GM21390 (cell line): ENCODE results near the gene SH2D2A.

Source experiments
- ATAC-seq: cut with Tn5 transposase; IDR thresholded peaks from one replicate; pipeline ENCODE4 v1.9.1; 2021; ENCODE audit not compliant: unreplicated experiment

SH2D2A gene

DNA sequence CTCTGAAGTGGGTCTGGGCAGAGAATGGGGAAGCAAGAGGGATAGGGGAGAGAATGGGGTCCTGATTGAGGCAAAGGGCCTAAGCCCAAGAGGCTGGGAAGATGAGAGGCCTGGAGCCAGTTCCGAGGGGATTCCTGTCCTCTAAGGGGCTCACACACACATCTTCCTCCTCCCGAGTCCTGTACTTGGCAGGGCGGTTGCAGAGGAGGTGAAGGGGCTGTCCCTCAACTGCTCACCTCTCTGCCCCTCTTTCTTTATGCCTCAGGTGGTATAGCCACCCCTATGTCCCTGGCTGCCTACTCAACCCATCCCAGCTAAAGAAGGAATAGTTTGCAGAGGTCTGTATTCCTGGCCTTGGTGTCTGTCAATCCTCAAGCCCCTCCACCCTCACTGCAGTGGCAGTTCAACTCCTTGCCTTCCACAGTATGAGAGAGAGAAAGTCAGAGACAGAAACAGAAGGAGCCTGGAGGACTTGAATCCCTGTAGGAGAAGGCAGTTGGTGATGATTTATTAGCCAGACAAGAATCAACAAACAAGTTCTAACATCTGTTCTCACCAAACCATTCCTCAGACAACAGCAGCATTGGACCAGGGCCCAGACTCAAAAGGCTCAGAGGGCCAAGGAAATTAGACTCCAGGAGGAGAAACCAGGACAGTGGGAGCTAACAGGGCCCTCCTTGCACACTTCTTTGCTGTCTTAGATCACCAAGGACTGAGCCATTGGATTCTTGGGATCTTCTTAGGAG lies 10.7 kb downstream of the SH2D2A start:
- ATAC-seq: no peak

DNA sequence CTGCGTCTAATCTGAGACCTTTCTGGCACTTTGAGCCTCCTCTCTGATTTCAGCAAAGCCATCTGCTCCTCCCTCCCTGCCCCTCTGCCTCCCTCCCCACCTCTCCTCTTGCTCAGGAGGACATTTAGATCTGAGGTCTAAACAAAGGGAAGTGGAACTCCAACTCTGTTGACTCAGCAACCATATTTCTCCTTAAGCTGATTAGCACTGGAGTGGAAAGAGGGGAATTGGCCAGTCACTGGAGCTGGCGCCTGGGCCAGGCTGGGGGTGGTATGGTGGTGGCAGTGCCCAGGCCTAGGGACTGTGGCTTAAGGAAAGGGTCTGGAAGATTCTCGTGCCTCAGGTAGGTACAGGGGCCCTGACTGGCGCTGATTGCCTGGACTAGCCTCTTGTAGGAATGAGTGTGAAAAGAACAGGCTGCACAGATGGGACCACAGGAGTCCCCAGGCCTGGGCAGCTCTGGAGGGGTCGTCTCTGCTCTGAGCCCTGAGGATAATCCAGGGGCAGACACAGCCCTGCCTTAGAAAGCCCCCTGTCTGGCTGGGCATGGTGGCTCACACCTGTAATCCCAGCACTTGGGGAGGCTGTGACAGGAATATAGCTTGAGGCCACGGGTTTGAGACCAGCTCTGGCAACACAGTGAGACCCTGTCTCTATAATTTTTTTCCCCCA lies 11.9 kb downstream of the SH2D2A start:
- ATAC-seq: no peak

DNA sequence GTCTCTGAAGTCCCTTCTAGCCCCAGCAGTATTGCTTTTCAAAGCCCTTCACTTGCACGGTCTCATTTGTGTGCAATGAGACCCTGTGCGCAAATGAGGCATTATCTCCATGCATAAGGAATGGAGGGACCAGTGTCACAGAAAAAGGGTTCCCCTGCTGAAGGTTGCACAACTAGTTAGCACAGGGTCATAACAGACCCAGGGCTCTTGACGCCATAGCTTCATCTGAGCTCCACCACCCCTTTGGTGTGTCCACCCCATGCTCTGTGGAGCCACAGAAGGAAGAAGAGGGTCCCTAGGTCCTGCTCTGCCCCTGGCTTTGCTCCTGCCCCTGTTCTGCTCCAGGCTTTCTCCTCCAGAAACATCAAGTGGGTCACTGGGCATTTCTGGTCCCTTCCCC lies 12.6 kb downstream of the SH2D2A start:
- ATAC-seq: no peak

DNA sequence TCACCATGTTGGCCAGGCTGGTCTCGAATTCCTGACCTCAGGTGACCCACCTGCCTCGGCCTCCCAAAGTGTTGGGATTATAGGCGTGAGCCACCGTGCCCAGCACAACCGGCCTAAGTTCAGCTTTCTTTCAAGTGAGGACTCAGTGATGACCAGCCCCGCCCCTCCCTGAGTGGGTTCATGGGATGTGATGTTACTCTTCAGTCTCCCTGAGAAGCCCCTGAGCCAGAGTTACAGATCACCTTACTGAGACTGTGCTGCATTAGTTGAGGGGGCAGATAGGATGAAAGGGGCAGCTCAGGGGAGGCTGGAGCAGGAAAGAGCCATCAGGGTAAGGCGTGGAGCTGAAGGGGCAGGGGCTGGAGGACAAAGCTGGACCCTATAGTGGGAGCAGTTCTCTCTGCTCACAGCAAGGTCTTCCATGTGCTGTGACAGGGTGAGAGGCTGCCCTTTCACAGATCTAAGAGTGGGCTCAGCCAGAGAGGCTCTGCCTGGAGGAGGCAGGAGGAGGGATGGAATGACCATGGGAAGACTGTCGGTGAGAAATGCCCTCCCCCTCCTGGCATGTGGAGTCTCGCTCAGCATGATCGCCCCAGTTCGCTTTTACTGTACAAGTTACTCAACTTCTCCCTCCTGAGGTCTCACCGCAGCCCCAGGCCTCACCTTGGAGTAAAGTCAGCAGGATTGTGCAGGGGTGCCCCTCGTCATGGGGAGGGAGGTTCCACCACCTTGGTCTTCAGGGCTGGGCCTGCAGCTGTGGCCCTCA lies 13.4 kb downstream of the SH2D2A start:
- no peak for ATAC-seq

DNA sequence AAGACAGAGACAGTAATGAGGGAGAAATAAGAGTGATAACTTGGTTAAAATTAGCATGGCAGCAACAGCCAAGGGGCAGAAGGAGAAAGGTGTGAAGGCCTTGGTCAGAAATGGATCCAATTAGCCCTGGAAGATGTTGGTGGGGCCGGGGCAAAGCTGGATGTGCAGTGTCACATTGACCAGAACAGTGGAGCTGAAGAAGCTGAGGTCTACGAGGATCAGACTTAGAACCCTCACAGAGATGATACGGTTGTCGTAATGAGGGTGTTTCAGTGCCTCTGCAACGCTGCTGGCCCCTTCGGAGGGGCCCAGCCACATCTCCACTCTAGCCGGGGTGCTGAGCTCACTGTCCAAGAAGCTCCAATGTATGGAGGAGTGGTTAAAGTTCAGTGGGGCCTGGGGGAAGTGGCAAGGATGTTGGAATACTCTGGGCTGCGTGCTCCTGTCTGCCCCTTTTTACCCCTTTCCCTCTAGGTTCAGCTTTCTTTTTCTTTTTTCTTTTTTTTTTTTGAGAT lies 14.2 kb downstream of the SH2D2A start:
- ATAC-seq: no peak

DNA sequence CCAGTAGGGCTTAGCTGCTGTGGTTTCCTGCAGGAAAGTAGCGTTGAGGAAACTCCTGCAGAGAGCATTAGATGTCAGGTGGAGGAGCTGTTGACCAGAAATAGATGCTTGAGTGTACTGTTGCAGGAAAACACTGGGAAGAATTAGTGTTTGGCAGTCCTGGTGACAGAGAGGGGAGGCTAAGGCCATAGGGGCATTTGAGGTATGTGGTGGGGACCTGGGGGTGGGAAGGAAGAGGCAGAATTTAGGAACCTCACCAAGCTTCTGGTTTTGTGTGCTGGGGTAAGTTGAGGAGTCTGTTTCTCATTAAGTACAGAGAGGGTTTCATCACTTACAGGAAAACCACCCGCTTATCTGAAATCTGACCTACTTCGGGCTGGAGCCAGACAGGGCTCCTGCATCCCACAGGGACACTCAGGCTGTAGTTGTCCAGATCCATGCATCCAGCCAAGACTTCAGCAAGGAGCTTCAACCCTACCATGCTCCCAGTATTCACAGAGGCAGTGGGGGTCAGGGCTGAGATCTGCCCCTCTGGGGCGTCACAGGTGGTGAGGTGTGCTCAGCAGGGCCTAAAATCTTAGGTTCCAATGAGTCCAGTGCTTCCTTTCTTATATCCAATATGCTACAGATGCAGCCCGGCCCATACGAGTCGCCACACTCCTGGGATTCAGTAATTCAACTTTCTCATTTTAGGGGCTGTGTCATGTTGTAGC lies 15.1 kb downstream of the SH2D2A start:
- no peak for ATAC-seq

DNA sequence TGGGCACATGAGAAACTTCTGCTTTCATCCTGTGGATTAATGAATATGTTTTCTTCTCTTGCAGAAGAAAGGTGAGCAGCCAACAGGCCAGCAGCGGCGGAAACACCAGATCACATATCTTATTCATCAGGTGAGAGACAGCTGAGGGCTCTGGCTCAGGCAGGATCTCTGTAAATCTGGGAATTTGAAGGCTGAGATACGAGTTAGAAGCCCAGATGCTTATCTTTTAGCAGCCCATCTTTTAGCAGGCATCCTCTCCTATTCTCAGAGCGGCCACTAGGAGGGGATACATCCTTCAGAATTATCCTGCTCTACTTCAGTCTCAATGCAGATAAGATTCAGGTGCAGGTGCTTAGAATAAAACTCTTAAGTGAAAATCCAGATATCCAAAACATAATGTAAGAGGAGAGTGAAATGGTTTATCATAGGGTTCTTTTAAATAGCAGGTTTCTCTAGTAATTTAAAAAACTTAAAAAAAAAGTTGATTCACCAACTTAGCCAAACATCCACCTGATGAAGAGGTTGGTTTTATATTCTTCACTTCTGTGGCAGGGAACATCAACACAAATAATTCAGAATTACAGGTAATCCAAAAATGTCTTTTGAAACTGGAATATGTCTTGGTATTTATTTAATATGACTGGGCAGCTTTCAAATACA lies 19.3 kb downstream of the SH2D2A start:
- ATAC-seq: no peak

DNA sequence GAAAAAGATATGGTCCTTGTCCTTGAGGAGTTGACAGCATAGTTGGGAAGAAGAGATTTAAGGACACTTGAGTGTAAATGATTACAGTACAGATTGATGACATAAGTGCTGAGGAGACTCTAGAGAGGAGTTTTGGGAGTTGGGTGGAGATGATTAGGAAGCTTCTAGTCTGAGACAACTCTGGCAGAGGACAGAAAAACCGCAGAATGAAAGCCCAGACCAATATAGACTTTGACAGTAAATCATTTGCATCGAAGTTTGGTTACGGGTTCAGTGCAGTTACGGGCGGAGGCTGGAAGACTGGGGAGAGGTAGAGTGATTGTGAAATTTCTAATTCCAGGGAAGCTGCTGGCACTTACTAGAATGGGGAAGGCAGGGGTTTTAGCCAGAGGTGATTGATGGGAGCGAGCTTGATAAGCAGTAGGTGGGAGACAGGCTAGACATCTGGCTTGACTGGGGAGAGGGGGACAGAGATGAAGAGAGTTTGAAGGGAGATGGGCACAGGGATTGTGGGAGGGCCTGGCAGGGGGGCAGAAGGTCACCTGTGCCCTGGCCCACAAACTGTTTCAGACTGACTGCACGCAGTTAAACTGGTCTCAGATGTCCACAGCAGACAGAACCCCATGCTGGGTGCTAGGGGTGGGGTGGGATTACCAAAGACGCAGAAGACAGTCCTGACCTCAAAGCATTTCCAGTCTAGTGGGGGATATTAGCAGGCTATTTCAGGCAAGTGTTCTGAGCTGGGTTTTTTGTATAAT lies 20.1 kb downstream of the SH2D2A start:
- ATAC-seq: no peak

DNA sequence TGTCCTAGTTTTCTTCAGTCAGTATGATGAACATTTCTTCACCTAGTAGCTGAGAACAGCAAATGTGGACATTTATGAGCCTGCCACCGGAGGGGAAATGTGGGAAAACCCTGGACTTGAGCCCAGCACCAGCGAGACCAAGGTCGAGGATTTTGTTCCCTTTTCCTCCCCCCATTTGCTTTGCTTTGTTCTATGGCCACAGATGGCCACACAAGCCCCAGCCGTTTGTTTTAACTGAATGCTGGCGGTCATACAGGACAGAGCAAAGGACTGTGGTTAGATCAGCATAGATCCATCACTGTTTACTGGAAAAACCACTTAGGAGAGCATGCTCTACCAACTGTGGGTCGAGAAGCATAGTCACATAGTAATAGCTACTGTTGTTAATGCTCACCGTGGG lies 20.9 kb downstream of the SH2D2A start:
- ATAC-seq: no peak

DNA sequence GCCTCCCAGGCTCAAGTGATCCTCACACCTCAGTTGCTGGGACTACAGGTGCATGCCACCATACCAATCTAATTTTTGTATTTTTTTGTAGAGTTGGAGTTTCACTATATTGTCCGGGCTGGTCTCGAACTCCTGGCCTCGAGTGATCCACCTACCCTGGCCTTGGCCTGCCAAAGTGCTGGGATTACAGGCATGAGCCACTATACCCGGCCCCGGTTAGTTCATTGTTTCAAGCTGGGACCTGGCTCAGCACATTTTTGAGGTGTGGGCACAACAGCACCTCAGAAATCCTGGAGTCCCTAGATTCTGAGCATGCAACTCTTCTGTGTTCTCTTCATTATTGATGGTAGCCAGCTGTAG lies 21.3 kb downstream of the SH2D2A start:
- no peak for ATAC-seq

DNA sequence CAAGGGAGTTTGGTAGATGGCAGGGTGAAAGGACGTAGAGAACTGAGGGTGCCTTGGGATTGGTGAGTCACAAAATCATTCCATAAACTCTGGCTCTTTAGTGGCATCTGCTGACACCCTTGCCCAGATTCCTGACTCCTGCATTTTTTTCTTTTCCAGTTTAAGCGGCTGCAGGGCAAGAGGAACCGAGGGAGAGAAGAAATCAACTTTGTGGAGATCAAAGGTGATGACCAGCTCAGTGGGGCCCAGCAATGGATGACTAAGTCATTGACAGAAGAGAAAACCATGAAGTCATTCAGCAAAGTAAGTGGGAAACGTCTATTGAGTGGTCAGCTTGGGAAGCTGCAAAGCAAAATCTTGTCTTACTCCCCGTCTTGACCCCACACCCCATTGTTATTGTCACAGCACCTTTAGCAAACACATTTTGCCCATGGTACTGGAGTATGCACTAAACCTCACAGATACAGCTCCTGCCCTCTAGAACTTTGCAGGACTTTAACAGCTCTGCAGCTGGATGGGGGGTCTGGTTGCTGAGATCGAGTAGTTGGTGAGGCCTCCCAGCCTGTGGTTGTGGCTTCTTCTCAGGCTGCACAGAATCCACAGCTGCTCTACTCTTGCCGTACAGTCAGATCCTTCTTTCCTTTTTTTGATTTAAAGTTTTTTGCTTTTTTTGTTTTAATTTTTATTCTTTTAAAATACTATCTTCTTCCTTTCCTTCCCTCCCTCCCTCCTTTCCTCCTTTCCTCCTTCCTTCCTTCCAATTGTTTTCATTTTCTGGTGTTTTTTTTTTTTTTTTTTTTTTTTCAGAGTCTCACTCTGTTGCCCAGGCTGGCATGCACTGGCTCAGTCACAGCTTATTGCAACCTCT lies 21.9 kb downstream of the SH2D2A start:
- ATAC-seq: no peak

DNA sequence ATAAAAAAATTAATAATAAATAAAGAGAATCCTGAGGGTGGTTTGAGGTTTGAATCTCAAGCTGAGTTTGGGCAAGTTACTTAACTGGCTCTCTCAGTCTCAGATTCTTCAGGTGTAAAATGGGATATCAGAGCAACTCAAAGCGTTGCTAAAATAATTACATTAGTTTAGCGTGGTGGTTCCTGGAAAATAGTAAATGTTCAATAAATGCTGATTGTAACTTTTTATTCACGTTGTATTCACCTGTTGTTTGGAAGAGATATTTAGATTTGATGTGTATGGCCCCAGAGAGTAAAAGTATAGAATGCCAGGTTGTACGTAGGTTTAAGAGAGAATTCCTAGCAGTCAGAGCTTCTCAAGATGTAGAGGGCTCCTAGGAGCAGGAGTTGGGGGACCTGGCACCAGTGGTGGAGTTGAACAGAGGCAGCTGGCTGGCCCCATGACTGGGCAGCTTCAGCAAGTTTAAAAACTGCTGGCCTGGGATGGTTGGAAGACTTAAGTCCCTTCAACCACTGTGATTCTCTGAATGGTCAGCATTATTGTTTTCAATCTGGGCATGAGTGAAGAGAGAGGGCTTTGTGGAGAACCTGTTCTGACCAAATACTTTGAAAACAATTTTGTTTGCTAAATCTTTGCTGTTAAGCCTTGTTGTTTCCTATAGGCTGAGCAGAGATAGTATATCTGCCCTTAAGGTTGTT lies 26.9 kb downstream of the SH2D2A start:
- ATAC-seq: no peak

DNA sequence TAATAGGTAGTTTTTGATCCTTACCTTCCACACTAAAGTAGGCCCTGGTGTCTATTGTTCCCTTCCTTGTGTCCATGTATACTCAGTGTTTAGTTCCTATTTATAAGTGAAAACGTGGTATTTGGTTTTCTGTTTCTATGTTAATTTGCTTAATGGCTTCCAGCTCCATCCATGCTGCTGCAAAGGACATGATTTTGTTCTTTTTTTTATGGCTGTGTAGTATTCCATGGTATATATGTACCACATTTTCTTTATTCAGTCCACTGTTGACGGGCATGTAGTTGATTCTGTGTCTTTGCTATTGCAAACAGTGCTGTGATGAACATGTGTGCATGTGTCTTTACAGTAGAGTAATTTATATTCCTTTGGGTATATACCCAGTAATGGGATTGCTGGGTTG lies 28.5 kb downstream of the SH2D2A start:
- no peak for ATAC-seq

DNA sequence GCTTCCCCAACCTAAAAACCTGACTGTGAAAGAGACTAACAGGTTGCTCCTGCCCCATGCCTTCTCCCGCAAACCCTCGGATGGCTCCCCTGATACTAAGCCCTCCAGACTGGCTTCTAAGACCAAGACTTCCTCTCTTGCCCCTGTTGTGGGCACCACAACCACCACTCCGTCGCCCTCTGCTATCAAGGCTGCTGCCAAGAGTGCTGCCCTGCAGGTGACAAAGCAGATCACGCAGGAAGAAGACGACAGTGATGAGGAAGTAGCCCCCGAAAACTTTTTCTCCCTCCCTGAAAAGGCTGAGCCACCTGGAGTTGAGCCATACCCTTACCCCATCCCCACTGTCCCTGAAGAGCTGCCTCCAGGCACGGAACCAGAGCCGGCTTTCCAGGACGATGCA lies 30.0 kb downstream of the SH2D2A start:
- ATAC-seq: no peak

DNA sequence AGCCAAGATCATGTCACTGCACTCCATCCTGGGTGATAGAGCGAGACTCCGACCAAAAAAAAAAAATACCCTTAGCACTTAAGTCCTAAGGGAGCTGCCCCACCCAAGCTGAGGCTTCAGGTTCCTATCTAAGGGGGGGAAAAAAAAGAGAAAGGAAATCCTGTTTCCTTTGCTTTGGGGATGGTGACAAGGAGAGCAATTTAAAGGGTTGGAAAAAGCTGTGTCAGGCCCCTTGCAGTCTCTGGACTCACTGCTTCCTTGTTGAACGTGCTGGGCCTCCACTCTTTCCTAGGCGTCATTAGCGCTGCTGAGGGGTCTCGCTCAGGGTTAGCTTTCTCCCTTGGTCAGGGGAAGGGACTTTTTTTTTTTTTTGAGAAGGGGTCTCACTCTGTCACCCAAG lies 31.2 kb downstream of the SH2D2A start:
- no peak for ATAC-seq

DNA sequence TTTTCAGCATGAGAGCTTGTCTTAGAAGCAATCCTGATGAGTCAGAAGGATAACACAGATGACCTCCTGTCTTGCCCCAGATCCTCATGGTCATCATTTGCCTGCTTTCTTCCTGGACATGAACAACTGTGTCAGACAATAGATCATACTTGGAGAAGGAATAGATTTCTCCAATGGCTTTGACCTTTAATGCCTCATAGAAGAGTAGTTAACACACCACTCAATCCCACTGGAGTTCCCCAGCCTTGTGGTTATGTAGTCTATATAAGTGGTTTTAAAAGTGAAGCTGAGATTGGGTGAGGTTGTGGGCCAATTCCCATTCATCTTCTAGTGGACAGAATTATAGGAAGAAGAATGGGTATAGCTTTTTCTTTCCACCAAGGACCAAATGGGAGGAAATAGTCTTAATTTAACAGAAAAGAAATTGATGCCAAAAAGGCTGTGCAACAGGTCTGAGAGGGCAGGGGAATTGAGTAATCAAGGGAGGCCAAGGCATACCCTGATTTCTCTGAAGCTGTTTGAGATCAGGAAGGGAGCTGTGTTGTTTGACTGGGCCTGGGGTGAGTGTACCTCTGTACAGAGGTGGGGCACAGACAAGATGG lies 35.0 kb downstream of the SH2D2A start:
- ATAC-seq: no peak

DNA sequence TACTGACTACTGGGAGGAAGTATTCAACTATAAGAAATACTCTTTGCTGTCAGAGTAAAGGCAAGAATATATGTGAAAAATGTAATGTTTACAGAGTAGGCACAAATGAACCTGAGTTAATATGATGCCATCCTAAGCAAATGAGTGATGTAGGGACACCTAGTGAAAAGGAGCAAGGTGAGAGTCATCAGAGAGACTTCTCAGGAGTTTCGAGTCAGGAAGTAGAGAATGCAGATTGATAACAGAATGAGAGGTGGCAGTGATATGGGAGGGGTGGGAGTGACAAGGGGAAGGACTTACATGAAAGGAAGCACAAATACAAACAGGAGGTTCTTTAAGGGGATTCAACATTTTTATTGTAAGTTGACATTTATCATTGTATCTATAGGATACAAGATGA lies 39.1 kb downstream of the SH2D2A start:
- no peak for ATAC-seq

DNA sequence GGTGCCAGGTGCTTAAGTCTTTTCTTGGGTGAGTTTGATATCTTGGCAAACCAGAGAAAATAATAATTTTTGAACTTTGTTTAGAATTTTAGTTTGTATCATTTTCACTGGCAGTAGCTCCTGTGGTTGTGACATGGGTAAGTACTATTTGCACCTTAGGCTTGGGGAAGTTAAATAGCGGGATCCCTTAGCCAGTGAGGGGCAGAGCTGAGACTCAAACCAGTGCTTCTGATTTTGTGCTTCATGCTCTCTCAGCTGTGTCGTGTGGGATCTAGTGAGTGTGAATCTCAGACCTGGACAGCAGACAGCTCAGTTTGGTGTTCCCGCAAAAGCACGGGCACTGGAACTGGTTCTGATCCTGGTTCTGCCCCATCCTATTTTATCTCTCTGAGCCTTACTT lies 39.7 kb downstream of the SH2D2A start:
- no peak for ATAC-seq
